ENCODE measurements around the gene PLEKHN1. TPM values are rescaled to one million over a fixed set of nuclear protein-coding genes. Genes with fewer than 3 reads are reported as not detected.
"Not testable (repeated sequence)": the region's sequence is repeated elsewhere in the genome, so short reads cannot be mapped to it uniquely, and the experiment has no call there.

Gene PLEKHN1
- total RNA-seq, 2 donors from 2014 or later = 1.9 to 2.3 TPM

GRCh38 chr1:974293-974640 lies 8.0 kb downstream of the PLEKHN1 start:
- no peaks in the 10 kb centered on the region for H3K4me1 Mint-ChIP-seq (ENCODE audit: low read depth)

GRCh38 chr1:974687-975328 lies 8.5 kb downstream of the PLEKHN1 start:
- Mint-ChIP-seq H3K27me3 (ENCODE audit: low read depth) (peaks cover 16% of the 10 kb centered on the region), H3K4me1 (ENCODE audit: low read depth) (no peaks in the 10 kb centered on the region), H3K4me3 (no peak overlapping the region), H3K27ac (no peak overlapping the region), H3K36me3 (ENCODE audit: insufficient read depth in 2 of 2) (no peaks in the 10 kb centered on the region), H3K9me3 (no peaks in the 10 kb centered on the region)
- DNase-seq (no peak), ATAC-seq (replicated peaks in 1 of 2) (no peak)

More at GRCh38 chr1:974293-974640, 8.0 kb downstream of the PLEKHN1 start:
- H3K36me3 Mint-ChIP-seq (ENCODE audit: insufficient read depth in 2 of 2) = no peaks in the 10 kb centered on the region
- ATAC-seq (replicated peaks in 1 of 2) (no peak), DNase-seq (no peak)
- no peak overlapping the region for H3K27ac Mint-ChIP-seq
- H3K4me3 Mint-ChIP-seq = no peak overlapping the region
- peaks cover 21% of the 10 kb centered on the region for H3K27me3 Mint-ChIP-seq (ENCODE audit: low read depth)
- peaks cover 0 to 5% of the 10 kb centered on the region in 2 donors for H3K9me3 Mint-ChIP-seq

- H3K9me3 Mint-ChIP-seq = no peaks in the 10 kb centered on the region
- H3K36me3 Mint-ChIP-seq (ENCODE audit: insufficient read depth in 2 of 2) = no peaks in the 10 kb centered on the region
- no peak overlapping the region for H3K27ac Mint-ChIP-seq
- ATAC-seq (replicated peaks in 1 of 2) (no peak), DNase-seq (no peak)
- peaks cover 14% of the 10 kb centered on the region for H3K27me3 Mint-ChIP-seq (ENCODE audit: low read depth)
- H3K4me3 Mint-ChIP-seq = no peak overlapping the region
- H3K4me1 Mint-ChIP-seq (ENCODE audit: low read depth) = no peaks in the 10 kb centered on the region
Measured at GRCh38 chr1:975365-975764, 9.1 kb downstream of the PLEKHN1 start.

- ATAC-seq (replicated peaks in 1 of 2) = peak; percentile 86 to 92
- H3K4me1 Mint-ChIP-seq (ENCODE audit: low read depth) = no peaks in the 10 kb centered on the region
- DNase-seq = peak; percentile 75 to 76
- H3K27ac Mint-ChIP-seq = no peak overlapping the region
- H3K9me3 Mint-ChIP-seq = no peaks in the 10 kb centered on the region
- H3K4me3 Mint-ChIP-seq = peak overlapping the region in 1 of 2 donors; percentile 42
- H3K27me3 Mint-ChIP-seq (ENCODE audit: low read depth) = peaks cover 14% of the 10 kb centered on the region
- H3K36me3 Mint-ChIP-seq (ENCODE audit: insufficient read depth in 2 of 2) = no peaks in the 10 kb centered on the region
Measured at GRCh38 chr1:975896-976683, 9.8 kb downstream of the PLEKHN1 start.

- not testable (repeated sequence) for H3K27ac Mint-ChIP-seq; ATAC-seq (replicated peaks in 1 of 2); DNase-seq; H3K36me3 Mint-ChIP-seq (ENCODE audit: insufficient read depth in 2 of 2); H3K9me3 Mint-ChIP-seq; H3K4me3 Mint-ChIP-seq; H3K4me1 Mint-ChIP-seq (ENCODE audit: low read depth)
- peaks cover 14% of the 10 kb centered on the region for H3K27me3 Mint-ChIP-seq (ENCODE audit: low read depth)
Measured at GRCh38 chr1:976791-977190, 10.5 kb downstream of the PLEKHN1 start.

GRCh38 chr1:978069-978834 lies 12.0 kb downstream of the PLEKHN1 start:
- ATAC-seq (replicated peaks in 1 of 2) (no peak), DNase-seq (no peak)
- peak overlapping the region in 1 of 2 donors; percentile 60 for H3K4me3 Mint-ChIP-seq
- H3K36me3 Mint-ChIP-seq (ENCODE audit: insufficient read depth in 2 of 2) = no peaks in the 10 kb centered on the region
- H3K27ac Mint-ChIP-seq = no peak overlapping the region
- H3K4me1 Mint-ChIP-seq (ENCODE audit: low read depth) = no peaks in the 10 kb centered on the region
- no peaks in the 10 kb centered on the region for H3K9me3 Mint-ChIP-seq
- H3K27me3 Mint-ChIP-seq (ENCODE audit: low read depth) = peaks cover 17% of the 10 kb centered on the region

GRCh38 chr1:978835-979743 lies 12.8 kb downstream of the PLEKHN1 start:
- H3K9me3 Mint-ChIP-seq = no peaks in the 10 kb centered on the region
- ATAC-seq (replicated peaks in 1 of 2) (no peak), DNase-seq (no peak)
- H3K4me3 Mint-ChIP-seq = no peak overlapping the region
- H3K27me3 Mint-ChIP-seq (ENCODE audit: low read depth) = peaks cover 24% of the 10 kb centered on the region
- H3K4me1 Mint-ChIP-seq (ENCODE audit: low read depth) = no peaks in the 10 kb centered on the region
- H3K27ac Mint-ChIP-seq = no peak overlapping the region
- H3K36me3 Mint-ChIP-seq (ENCODE audit: insufficient read depth in 2 of 2) = no peaks in the 10 kb centered on the region

- Mint-ChIP-seq H3K27me3 (ENCODE audit: low read depth) (peaks cover 23% of the 10 kb centered on the region), H3K4me1 (ENCODE audit: low read depth) (no peaks in the 10 kb centered on the region), H3K27ac (no peak overlapping the region)
Measured at GRCh38 chr1:979744-980072, 13.4 kb downstream of the PLEKHN1 start.

GRCh38 chr1:980137-980571 lies 13.9 kb downstream of the PLEKHN1 start:
- DNase-seq = no peak
- H3K36me3 Mint-ChIP-seq (ENCODE audit: insufficient read depth in 2 of 2) = no peaks in the 10 kb centered on the region

More at GRCh38 chr1:979744-980072, 13.4 kb downstream of the PLEKHN1 start:
- DNase-seq (no peak), ATAC-seq (replicated peaks in 1 of 2) (no peak)
- Mint-ChIP-seq H3K4me3 (no peak overlapping the region), H3K9me3 (no peaks in the 10 kb centered on the region), H3K36me3 (ENCODE audit: insufficient read depth in 2 of 2) (no peaks in the 10 kb centered on the region)

GRCh38 chr1:980602-981395 lies 14.5 kb downstream of the PLEKHN1 start:
- Mint-ChIP-seq H3K27me3 (ENCODE audit: low read depth) (peaks cover 12% of the 10 kb centered on the region), H3K4me3 (no peak overlapping the region), H3K4me1 (ENCODE audit: low read depth) (no peaks in the 10 kb centered on the region), H3K9me3 (no peaks in the 10 kb centered on the region), H3K36me3 (ENCODE audit: insufficient read depth in 2 of 2) (no peaks in the 10 kb centered on the region), H3K27ac (no peak overlapping the region)
- ATAC-seq (replicated peaks in 1 of 2) = no peak
- no peak for DNase-seq

More at GRCh38 chr1:980137-980571, 13.9 kb downstream of the PLEKHN1 start:
- ATAC-seq (replicated peaks in 1 of 2) = no peak
- no peaks in the 10 kb centered on the region for H3K9me3 Mint-ChIP-seq
- no peaks in the 10 kb centered on the region for H3K4me1 Mint-ChIP-seq (ENCODE audit: low read depth)
- H3K27me3 Mint-ChIP-seq (ENCODE audit: low read depth) = peaks cover 18% of the 10 kb centered on the region
- H3K27ac Mint-ChIP-seq = no peak overlapping the region
- H3K4me3 Mint-ChIP-seq = no peak overlapping the region

- Mint-ChIP-seq H3K27me3 (ENCODE audit: low read depth) (peaks cover 10% of the 10 kb centered on the region), H3K27ac (no peak overlapping the region), H3K4me1 (ENCODE audit: low read depth) (no peaks in the 10 kb centered on the region), H3K4me3 (no peak overlapping the region), H3K36me3 (ENCODE audit: insufficient read depth in 2 of 2) (no peaks in the 10 kb centered on the region), H3K9me3 (no peaks in the 10 kb centered on the region)
- ATAC-seq (replicated peaks in 1 of 2) (no peak), DNase-seq (no peak)
Measured at GRCh38 chr1:981491-981954, 15.2 kb downstream of the PLEKHN1 start.

Data from activated T-cell treated with anti-CD3 and anti-CD28 coated beads, Interleukin-2, amount 50 U/mL, for 72 hours (primary cell).